ENCODE results near the gene PDE4B. TPM values are rescaled to one million over a fixed set of nuclear protein-coding genes. Genes with fewer than 3 reads are reported as not detected.

PDE4B gene
- total RNA-seq, 4 donors from 2014 or later = 11.2 to 49.5 (median 26.3) TPM

DNA sequence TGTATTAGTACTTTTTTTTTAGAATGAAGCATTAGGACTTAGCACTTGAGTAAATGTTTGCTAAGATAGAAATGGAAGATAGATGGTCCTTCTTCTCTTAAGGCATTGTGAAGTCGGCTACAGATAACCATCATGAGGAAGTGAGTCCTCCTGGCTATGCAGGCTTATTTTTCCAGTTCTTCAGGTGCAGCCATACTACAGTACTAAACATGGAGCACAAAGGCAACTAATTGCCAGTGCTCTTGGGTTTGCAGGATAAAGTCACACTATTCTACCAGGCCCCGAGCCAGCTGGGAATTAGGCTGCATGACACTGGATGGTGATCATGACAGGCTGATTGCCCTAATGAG is 543.9 kb downstream of the PDE4B start:
- ATAC-seq (ENCODE audit: low FRiP score) (no peak), DNase-seq (ENCODE audit: low spot score) (no peak)
- TF ChIP-seq, protein P1, sequence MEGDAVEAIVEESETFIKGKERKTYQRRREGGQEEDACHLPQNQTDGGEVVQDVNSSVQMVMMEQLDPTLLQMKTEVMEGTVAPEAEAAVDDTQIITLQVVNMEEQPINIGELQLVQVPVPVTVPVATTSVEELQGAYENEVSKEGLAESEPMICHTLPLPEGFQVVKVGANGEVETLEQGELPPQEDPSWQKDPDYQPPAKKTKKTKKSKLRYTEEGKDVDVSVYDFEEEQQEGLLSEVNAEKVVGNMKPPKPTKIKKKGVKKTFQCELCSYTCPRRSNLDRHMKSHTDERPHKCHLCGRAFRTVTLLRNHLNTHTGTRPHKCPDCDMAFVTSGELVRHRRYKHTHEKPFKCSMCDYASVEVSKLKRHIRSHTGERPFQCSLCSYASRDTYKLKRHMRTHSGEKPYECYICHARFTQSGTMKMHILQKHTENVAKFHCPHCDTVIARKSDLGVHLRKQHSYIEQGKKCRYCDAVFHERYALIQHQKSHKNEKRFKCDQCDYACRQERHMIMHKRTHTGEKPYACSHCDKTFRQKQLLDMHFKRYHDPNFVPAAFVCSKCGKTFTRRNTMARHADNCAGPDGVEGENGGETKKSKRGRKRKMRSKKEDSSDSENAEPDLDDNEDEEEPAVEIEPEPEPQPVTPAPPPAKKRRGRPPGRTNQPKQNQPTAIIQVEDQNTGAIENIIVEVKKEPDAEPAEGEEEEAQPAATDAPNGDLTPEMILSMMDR (IDR thresholded peaks at IDR 0.05) = no peak

DNA sequence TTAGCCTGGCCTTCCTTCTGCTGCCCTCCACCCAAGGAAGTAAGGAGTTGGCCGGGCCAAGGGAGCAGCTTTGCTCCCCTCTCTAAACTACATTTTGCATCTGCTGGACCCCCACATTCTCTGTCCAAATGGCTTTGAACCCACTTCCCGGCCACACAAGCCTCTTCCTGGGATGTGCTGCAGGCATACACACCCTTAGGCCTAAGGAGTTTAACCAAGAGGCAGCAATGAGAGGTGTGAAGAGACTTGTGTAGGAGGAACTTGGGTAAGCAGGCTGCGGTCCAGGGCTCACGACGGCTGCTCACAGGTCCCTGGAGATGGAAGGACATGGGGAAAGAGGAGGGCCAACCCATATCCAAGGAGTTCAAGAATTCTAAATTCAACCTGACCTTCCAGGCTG is 544.6 kb downstream of the PDE4B start:
- ATAC-seq (ENCODE audit: low FRiP score) = no peak
- TF ChIP-seq, protein P1 (IDR thresholded peaks at IDR 0.05) = no peak

DNA sequence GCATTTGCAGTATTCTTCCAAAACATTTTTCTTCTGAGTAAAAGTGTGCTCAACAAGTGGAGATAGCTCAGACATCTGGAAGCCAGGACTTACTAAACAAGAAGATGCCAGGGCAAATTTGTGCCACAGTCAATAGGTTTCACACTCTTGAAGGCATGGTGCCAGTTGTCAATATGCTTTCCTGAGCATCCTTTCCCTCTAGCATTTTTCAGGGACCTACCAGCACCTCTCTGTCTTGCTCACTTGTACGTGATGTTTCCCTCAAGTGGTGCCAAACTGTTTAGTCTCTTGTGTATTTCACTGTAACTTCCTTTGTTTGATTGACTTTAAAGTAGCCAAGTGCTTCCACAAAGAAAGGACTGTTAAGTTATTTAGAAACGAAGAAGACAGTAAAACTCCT is 547.2 kb downstream of the PDE4B start:
- TF ChIP-seq, protein P1 (IDR thresholded peaks at IDR 0.05) = no peak
- no peak for ATAC-seq (ENCODE audit: low FRiP score)
- no peak for DNase-seq (ENCODE audit: low spot score)

More for the DNA sequence above, 544.6 kb downstream of the PDE4B start:
- DNase-seq (ENCODE audit: low spot score) = no peak

GRCh38 chr1:66341446-66342089 is 548.9 kb downstream of the PDE4B start:
- DNase-seq (ENCODE audit: low spot score) = no peak
- no peak for ATAC-seq (ENCODE audit: low FRiP score)
- TF ChIP-seq, protein P1 (IDR thresholded peaks at IDR 0.05) = no peak

GRCh38 chr1:66342707-66343106 is 550.0 kb downstream of the PDE4B start:
- DNase-seq (ENCODE audit: low spot score) (no peak), ATAC-seq (ENCODE audit: low FRiP score) (no peak)
- TF ChIP-seq, protein P1 (IDR thresholded peaks at IDR 0.05) = no peak

DNA sequence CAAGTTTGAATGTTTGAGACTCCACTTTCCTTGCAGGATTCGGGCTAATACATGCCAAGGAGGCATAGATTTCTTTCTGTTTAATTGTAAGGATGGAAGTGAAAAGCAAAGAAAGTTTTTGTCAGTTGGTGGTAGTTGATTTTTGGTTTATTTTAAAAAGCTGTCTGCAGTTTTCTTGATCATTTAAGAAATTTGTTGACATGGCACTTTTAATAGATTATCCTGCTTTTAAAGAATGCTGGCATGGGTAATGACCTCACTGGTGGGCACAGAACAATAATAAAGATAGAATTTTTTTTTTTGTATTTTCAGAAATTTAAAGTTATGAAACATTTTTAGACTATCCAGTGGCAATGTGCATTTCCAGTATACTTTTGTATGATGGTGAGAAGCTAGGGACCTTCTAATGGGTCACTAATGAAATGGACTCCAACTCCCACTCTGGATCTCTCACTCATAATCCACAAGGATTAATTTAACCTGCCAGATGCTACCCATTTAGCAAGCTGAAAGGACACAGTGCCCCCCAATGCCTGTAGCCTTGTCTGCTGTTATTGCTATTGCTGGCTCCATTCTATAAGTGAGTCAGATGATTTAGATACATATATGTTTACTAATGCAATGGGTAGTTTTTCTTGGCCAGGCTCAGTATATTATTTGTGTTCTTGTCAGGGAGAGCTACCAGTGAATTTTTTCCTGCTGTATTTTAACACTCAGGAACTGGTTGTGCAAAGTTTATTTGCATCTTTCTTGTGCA is 551.1 kb downstream of the PDE4B start:
- TF ChIP-seq, protein P1 (IDR thresholded peaks at IDR 0.05) = no peak
- DNase-seq (ENCODE audit: low spot score) = no peak
- no peak for ATAC-seq (ENCODE audit: low FRiP score)

Data from omental fat pad (tissue), 4 donors.